ENCODE results near the gene MPPE1.
A peak's percentile ranks its signal among the peaks of the same experiment; 100 is the strongest.
"Not testable (repeated sequence)": the region's sequence is repeated elsewhere in the genome, so short reads cannot be mapped to it uniquely, and the experiment has no call there.

The MPPE1 gene

DNA sequence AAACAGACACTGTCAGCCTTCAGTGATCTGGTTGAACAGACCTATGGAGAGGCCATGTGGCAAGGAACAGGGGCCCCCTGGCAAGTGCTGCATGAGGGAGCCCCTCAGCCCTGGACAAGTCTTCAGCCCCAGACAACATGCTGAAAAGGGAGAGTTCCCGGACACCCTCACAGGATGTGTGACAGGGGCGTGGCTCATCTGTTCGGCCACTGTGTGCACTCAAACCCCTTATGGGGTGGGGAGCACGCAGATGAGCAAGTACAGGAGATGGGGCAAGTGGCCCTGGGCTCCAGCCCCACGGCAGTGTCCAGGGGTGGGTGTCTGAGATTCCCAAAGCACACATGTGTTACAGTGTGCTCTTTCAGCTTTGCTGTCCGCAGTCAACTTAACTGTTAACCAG, 35.4 kb upstream of the MPPE1 start:
- DNase-seq (ENCODE audit: low spot score) = no peak
- TF ChIP-seq, protein P1, sequence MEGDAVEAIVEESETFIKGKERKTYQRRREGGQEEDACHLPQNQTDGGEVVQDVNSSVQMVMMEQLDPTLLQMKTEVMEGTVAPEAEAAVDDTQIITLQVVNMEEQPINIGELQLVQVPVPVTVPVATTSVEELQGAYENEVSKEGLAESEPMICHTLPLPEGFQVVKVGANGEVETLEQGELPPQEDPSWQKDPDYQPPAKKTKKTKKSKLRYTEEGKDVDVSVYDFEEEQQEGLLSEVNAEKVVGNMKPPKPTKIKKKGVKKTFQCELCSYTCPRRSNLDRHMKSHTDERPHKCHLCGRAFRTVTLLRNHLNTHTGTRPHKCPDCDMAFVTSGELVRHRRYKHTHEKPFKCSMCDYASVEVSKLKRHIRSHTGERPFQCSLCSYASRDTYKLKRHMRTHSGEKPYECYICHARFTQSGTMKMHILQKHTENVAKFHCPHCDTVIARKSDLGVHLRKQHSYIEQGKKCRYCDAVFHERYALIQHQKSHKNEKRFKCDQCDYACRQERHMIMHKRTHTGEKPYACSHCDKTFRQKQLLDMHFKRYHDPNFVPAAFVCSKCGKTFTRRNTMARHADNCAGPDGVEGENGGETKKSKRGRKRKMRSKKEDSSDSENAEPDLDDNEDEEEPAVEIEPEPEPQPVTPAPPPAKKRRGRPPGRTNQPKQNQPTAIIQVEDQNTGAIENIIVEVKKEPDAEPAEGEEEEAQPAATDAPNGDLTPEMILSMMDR (IDR thresholded peaks at IDR 0.05; ENCODE audit: extremely low read depth, missing control alignments) = no peak

DNA sequence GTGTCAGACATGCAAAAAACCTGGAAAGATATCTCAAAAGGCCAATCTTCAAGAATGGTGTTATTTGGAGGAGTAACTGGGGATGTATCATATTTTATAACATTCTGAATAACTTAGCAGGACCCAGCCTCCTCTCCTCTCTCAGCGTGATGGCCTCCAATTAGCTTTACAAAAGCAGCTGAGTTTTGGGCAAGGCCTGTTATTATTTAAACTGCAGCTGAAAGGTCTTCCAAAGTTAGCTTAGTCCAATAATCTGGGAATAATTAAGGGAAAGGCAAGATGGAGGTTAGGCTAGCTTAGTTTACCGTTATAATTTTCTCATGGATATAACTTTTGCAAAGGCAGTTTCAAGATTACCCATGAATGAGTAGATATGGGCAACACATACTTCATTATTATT, 32.8 kb upstream of the MPPE1 start:
- DNase-seq (ENCODE audit: low spot score) = no peak
- TF ChIP-seq, protein P1 (IDR thresholded peaks at IDR 0.05; ENCODE audit: extremely low read depth, missing control alignments) = no peak

DNA sequence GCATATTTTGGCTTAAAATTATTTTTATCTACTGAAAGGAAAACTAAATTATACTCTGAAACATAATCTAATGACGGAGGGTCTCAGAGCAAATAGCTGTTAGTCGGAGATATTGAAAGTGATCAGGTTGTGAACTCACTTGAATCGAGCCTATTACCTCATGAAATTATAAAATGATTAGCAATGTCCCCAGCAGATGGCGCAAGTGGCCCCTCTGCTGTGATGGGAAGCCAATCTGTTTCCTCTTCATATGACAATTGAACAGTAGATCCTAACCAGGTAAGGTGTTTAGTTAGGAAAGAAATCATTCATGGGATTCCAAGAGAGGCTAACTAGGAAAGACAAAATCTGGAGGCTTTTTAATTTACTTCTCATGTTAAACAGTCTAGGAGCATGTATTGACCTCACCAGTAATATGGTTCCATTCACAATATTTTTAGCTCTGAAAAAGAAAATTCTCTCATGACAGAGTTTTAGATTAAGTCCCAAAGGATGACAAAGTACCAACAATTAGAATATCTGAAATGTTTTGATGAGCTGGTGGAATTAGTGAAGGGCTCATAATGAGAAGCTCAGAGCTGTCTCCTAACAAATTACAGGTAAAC, 29.9 kb upstream of the MPPE1 start:
- TF ChIP-seq, protein P1 (IDR thresholded peaks at IDR 0.05; ENCODE audit: extremely low read depth, missing control alignments) = peak; percentile 50
- peak; percentile 82 for DNase-seq (ENCODE audit: low spot score)

DNA sequence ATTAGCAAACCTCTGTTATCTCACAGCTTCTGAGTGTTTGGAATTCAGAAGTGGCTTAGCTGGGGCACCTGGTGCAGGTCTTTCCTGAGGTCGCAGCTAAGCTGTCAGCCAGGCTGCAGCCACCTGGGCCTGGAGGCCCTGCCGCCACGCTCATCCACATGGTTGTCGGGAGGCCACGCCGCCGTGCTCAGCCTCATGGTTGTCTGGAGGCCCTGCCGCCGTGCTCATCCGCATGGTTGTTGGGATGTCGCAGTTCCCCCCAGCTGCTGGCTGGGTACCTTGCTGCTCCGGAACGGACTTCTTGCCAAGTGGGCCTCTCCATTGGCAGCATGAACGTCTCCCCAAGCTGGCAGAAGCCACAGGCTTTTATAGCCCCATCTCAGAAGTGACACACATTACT, 24.3 kb upstream of the MPPE1 start:
- DNase-seq (ENCODE audit: low spot score) = no peak
- TF ChIP-seq, protein P1 (IDR thresholded peaks at IDR 0.05; ENCODE audit: extremely low read depth, missing control alignments) = no peak

DNA sequence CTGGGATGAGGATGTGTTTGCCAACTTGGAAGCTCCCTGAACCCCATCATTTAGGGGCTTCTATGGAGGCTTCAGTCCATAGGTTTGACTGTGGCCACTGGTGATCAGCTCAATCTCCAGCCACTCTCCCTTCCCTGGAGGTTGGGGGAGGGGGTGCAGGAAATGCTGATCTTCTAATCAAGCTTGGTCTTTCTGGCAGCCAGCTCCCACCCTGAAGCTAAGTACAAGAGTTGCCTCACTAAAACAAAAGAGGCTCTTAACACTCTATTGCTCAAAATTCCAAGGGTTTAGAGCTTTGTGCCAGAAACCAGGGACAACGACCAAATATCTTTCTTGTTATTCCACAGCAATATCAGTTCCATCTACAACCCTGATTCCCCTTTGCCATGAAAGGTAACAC, 19.4 kb upstream of the MPPE1 start:
- TF ChIP-seq, protein P1 (IDR thresholded peaks at IDR 0.05; ENCODE audit: extremely low read depth, missing control alignments) = no peak
- DNase-seq (ENCODE audit: low spot score) = no peak

DNA sequence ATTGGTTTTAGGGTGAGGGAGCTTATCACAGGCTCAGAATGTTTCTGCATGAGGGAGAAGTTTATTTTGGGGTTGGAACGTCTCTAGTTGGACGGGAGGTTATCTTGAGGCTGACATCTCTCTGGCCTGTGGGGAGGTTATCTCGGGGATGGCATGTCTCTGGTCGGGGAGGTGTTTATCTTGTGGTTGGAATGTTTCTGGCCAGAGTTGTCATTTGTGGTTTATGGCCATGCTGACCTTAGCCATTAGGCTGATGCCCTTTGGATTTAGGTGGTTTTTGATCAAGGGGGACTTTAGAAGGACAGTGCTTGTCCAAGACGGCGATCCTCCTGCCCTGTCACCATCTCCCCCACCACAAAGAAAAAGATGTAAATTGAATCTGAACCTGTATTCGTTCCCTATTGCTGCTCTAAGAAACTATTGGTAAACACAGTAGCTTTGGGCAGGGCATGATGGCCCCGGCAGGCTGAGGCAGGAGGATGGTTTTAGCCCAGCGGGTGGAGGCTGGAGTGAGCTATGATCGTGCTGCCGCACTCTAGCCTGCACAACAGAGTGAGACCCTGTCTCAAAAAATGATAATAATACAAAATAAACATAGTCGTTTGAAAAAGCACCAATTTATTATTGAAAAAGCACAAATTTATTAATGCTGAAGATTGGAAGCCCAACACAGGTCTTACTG, 17.8 kb upstream of the MPPE1 start:
- TF ChIP-seq, protein P1 (IDR thresholded peaks at IDR 0.05; ENCODE audit: extremely low read depth, missing control alignments) = no peak
- DNase-seq (ENCODE audit: low spot score) = no peak

DNA sequence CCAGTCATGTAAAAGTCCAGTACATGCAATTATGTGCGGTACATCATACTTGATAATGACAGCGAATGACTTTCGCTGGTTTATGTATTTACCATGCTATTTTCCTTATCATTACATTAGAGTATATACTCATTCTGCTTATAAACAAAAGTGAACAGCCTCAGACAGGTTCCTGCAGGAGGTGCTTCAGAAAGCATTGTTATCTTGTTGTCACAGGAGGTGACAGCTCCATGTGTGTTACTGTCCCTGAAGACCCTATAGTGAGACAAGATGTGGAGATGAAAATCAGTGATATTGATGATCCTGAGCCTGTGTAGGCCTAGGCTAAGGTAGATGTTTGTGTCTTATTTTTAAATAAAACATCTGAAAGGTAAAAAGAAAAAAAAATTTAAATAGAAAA, 15.3 kb upstream of the MPPE1 start:
- TF ChIP-seq, protein P1 (IDR thresholded peaks at IDR 0.05; ENCODE audit: extremely low read depth, missing control alignments) = no peak
- no peak for DNase-seq (ENCODE audit: low spot score)

DNA sequence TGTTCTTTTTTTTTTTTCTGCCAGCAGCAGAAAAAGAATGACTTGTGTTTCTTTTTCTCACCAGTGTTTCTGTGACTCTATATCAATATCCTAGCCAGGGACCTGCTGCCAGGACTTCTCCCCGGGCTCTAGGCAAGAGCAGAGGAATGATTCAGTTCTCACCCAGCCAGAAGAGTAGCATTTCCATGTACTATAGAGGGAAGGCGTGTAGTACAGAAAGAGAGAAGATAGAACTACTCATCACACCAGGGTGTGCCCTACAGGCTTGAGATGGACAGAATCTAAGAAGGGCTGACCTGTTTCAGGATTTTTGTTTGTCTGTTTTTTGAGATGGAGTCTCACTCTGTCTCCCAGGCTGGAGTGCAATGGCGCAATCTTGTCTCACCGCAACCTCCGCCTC, 11.4 kb upstream of the MPPE1 start:
- not testable (repeated sequence) for DNase-seq (ENCODE audit: low spot score)

DNA sequence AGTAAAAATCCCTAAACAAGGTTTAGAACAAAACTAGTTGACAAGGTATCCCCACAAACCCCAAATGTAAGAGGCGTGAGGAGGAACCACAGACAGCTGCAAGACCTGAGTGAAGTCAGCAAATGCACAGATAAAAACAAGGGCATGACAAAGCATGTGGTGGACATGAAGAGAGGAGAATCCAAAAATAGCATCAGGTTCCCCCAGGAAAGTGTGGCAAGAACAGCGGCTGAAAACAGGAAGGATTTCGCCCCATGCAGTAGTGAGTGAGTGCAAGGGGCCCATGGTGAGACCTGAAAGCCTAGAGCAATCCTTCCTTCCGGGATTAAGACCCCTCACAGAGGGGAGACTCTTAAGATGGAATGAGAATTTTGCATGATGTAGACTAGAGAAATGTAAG, 8.8 kb upstream of the MPPE1 start:
- not testable (repeated sequence) for DNase-seq (ENCODE audit: low spot score)

Data from GM20000 (cell line).